CD4-positive, CD25-positive, alpha-beta regulatory T cell (primary cell): ENCODE results near the gene TERF2IP. TPM values are rescaled to one million over a fixed set of nuclear protein-coding genes. Genes with fewer than 3 reads are reported as not detected.

Source experiments
- ATAC-seq, 2 donors: fragments of 150-1000 bp; cut with Tn5 transposase; one replicate each; pipeline ENCODE4 v1.10.0; 2021; ENCODE audit warnings: low read depth in 2 of 2, moderate number of reproducible peaks in 2 of 2, moderate library complexity in 1 of 2
- DNase-seq, 3 donors: peaks; one replicate each; pipeline versions ENCODE4 v3.0.0 to v3.0.0-alpha.2; 2012 to 2022; ENCODE audit warnings: mixed read lengths in 1 of 3
- H3K27ac ChIP-seq: one replicate; pipeline ENCODE4 v1.7.0; 2013; ENCODE audit warnings: mild to moderate bottlenecking, low read length; ENCODE audit not compliant: insufficient read depth, poor library complexity, severe bottlenecking
- H3K27me3 ChIP-seq: one replicate; pipeline ENCODE4 v1.7.0; 2013; ENCODE audit warnings: low read length; ENCODE audit not compliant: control insufficient read depth, insufficient read depth
- H3K36me3 ChIP-seq: one replicate; pipeline ENCODE4 v1.7.0; 2013; ENCODE audit warnings: mild to moderate bottlenecking, low read length, moderate library complexity; ENCODE audit not compliant: control insufficient read depth, insufficient read depth
- H3K4me1 ChIP-seq: 2 replicates; pipeline ENCODE4 v1.7.0; 2013; ENCODE audit warnings: mild to moderate bottlenecking, low read length; ENCODE audit not compliant: insufficient read depth, control insufficient read depth, poor library complexity, severe bottlenecking
- H3K4me3 ChIP-seq: one replicate; pipeline ENCODE4 v1.7.0; 2013; ENCODE audit warnings: low read depth, mild to moderate bottlenecking, low read length, moderate library complexity
- H3K9me3 ChIP-seq, 2 experiments: 1 replicate in 1 of 2; 2 replicates in 1 of 2; pipeline ENCODE4 v1.7.0; 2013; ENCODE audit warnings: low read length in 2 of 2, mild to moderate bottlenecking in 1 of 2, moderate library complexity in 1 of 2; ENCODE audit not compliant: control insufficient read depth in 2 of 2
- H3K27ac Mint-ChIP-seq, 3 donors: one replicate each; pipeline ENCODE4 v1.8.0; 2020 to 2022; ENCODE audit warnings: mild to moderate bottlenecking in 3 of 3, mixed read lengths in 3 of 3, moderate library complexity in 2 of 3
- H3K27me3 Mint-ChIP-seq: one replicate; pipeline ENCODE4 v1.8.0; 2022; ENCODE audit warnings: mild to moderate bottlenecking, mixed read lengths
- H3K36me3 Mint-ChIP-seq: one replicate; pipeline ENCODE4 v1.8.0; 2020; ENCODE audit warnings: mixed read lengths
- H3K4me1 Mint-ChIP-seq, 4 donors: one replicate each; pipeline ENCODE4 v1.8.0; 2020 to 2022; ENCODE audit warnings: mixed read lengths in 4 of 4, mild to moderate bottlenecking in 1 of 4
- H3K4me3 Mint-ChIP-seq, 4 donors: one replicate each; pipeline ENCODE4 v1.8.0; 2020 to 2022; ENCODE audit warnings: mild to moderate bottlenecking in 4 of 4, mixed read lengths in 4 of 4, moderate library complexity in 3 of 4
- H3K9me3 Mint-ChIP-seq, 7 donors: one replicate each; pipeline ENCODE4 v1.8.0; 2020 to 2022; ENCODE audit warnings: mixed read lengths in 7 of 7, mild to moderate bottlenecking in 3 of 7, moderate library complexity in 2 of 7
- polyA plus RNA-seq, 4 donors: library from polyadenylated mRNA; unstranded; fragments of 300-500 nt; fragmentation: Illumina TruSeq; gene quantifications; one replicate each; pipeline ENCODE4 v1.2.3, GENCODE V29; 2021
- total RNA-seq: library from RNA; stranded (reverse); gene quantifications from one replicate; pipeline ENCODE4 v1.2.3, GENCODE V29; 2022

Gene TERF2IP
- total and polyA plus RNA-seq, 5 donors from 2014 or later: 133 to 204 (median 144) TPM

DNA sequence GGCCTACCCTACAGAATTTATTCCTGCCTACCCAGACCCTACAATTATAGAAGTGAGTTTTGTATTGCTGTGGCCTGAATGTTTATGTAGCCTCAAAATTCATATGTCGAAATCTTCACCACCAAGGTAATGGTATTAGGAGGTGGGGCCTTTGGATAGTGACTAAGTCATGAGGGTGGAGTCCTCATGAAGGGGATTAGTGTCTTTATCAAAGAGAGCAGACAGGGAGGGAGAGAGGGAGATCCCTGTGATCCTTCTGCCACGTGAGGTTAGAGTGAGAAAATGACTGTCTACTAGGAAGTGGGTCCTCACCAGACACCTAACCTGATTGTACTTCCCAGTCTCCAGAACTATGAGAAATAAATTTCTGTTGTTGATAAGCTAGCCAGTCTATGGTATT, 54.7 kb downstream of the TERF2IP start:
- peaks cover 0 to 5% (median 0%) of the 10 kb centered on the region in 7 donors for H3K9me3 Mint-ChIP-seq

DNA sequence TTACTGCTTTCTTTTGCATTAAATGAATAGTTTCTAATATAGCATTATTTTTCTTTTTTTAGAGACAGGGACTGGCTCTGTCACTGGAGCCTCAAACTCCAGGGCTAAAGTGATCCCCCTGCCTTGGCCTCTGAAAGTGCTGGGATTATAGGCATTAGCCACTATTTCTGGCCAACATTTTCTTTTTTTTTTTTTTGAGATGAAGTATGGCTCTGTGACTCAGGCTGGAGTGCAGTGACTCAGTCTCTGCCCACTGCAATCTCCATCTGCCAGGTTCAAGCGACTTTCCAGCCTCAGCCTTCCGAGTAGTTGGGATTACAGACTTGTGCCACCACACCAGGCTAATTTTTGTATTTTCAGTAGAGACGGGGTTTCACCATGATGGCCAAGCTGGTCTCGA, 55.7 kb downstream of the TERF2IP start:
- H3K36me3 Mint-ChIP-seq: no peaks in the 10 kb centered on the region
- Histone ChIP-seq H3K27me3 (no peaks in the 10 kb centered on the region), H3K27ac (no peak overlapping the region), H3K4me3 (no peak overlapping the region), H3K4me1 (no peaks in the 10 kb centered on the region), H3K9me3 (no peaks in the 10 kb centered on the region), H3K36me3 (no peaks in the 10 kb centered on the region)
- H3K27me3 Mint-ChIP-seq: peaks cover 8% of the 10 kb centered on the region
- H3K4me3 Mint-ChIP-seq: no peak overlapping the region
- no peak for ATAC-seq
- no peak for DNase-seq
- no peaks in the 10 kb centered on the region for H3K4me1 Mint-ChIP-seq
- H3K9me3 Mint-ChIP-seq: peaks cover 0 to 5% (median 0%) of the 10 kb centered on the region in 7 donors
- no peak overlapping the region for H3K27ac Mint-ChIP-seq

More for the DNA sequence above, 54.7 kb downstream of the TERF2IP start:
- no peak for DNase-seq
- no peaks in the 10 kb centered on the region for H3K9me3 ChIP-seq
- no peaks in the 10 kb centered on the region for H3K4me1 ChIP-seq
- Mint-ChIP-seq H3K27me3 (peaks cover 7% of the 10 kb centered on the region), H3K27ac (no peak overlapping the region), H3K4me3 (no peak overlapping the region), H3K36me3 (no peaks in the 10 kb centered on the region), H3K4me1 (no peaks in the 10 kb centered on the region)
- no peak overlapping the region for H3K27ac ChIP-seq
- ATAC-seq: no peak
- no peaks in the 10 kb centered on the region for H3K36me3 ChIP-seq
- H3K27me3 ChIP-seq: no peaks in the 10 kb centered on the region
- H3K4me3 ChIP-seq: no peak overlapping the region

Other genes with a start within 250 kb of the TERF2IP start
- gene CFDP1, start 214.3 kb upstream of the TERF2IP start, total RNA-seq: 41.7 TPM
- 10 to 100 TPM; 32.0 to 63.8 (median 37.2) TPM for gene CFDP1, start 214.3 kb upstream of the TERF2IP start, polyA plus RNA-seq
- 45.1 TPM for gene TMEM170A, start 183.1 kb upstream of the TERF2IP start, total RNA-seq
- gene TMEM170A, start 183.1 kb upstream of the TERF2IP start, polyA plus RNA-seq: 10 to 100 TPM; 34.8 to 41.0 (median 38.1) TPM
- not detected for gene CHST6, start 152.3 kb upstream of the TERF2IP start, total RNA-seq
- not detected for gene CHST6, start 152.3 kb upstream of the TERF2IP start, polyA plus RNA-seq
- gene CHST5, start 111.7 kb upstream of the TERF2IP start, total RNA-seq: not detected
- gene CHST5, start 111.7 kb upstream of the TERF2IP start, polyA plus RNA-seq: not detected
- 0.72 TPM for gene TMEM231, start 91.5 kb upstream of the TERF2IP start, total RNA-seq
- 1 to 10 TPM in 2 of 4 donors, under 1 TPM in 2; 0.64 to 2.6 (median 1.3) TPM for gene TMEM231, start 91.5 kb upstream of the TERF2IP start, polyA plus RNA-seq
- gene GABARAPL2, start 81.4 kb upstream of the TERF2IP start, total RNA-seq: 81.3 TPM
- gene GABARAPL2, start 81.4 kb upstream of the TERF2IP start, polyA plus RNA-seq: 100 to 1,000 TPM; 293 to 354 (median 316) TPM
- 98.7 TPM for gene ADAT1, start 24.5 kb upstream of the TERF2IP start, total RNA-seq
- gene ADAT1, start 24.5 kb upstream of the TERF2IP start, polyA plus RNA-seq: 10 to 100 TPM; 40.1 to 57.6 (median 52.0) TPM
- gene KARS1, start 108 bp upstream of the TERF2IP start, total RNA-seq: 130 TPM
- 100 to 1,000 TPM; 186 to 237 (median 209) TPM for gene KARS1, start 108 bp upstream of the TERF2IP start, polyA plus RNA-seq
- gene CPHXL2, start 29.2 kb downstream of the TERF2IP start, total RNA-seq: not detected
- not detected for gene CPHXL2, start 29.2 kb downstream of the TERF2IP start, polyA plus RNA-seq
- not detected for gene DUXB, start 53.7 kb downstream of the TERF2IP start, total RNA-seq
- gene DUXB, start 53.7 kb downstream of the TERF2IP start, polyA plus RNA-seq: not detected
- not detected for gene CPHXL, start 78.7 kb downstream of the TERF2IP start, total RNA-seq
- not detected for gene CPHXL, start 78.7 kb downstream of the TERF2IP start, polyA plus RNA-seq